ENCODE measurements around the gene WDPCP.
A peak's percentile ranks its signal among the peaks of the same experiment; 100 is the strongest.
"Not testable (repeated sequence)": the region's sequence is repeated elsewhere in the genome, so short reads cannot be mapped to it uniquely, and the experiment has no call there.

Gene WDPCP, protein sequence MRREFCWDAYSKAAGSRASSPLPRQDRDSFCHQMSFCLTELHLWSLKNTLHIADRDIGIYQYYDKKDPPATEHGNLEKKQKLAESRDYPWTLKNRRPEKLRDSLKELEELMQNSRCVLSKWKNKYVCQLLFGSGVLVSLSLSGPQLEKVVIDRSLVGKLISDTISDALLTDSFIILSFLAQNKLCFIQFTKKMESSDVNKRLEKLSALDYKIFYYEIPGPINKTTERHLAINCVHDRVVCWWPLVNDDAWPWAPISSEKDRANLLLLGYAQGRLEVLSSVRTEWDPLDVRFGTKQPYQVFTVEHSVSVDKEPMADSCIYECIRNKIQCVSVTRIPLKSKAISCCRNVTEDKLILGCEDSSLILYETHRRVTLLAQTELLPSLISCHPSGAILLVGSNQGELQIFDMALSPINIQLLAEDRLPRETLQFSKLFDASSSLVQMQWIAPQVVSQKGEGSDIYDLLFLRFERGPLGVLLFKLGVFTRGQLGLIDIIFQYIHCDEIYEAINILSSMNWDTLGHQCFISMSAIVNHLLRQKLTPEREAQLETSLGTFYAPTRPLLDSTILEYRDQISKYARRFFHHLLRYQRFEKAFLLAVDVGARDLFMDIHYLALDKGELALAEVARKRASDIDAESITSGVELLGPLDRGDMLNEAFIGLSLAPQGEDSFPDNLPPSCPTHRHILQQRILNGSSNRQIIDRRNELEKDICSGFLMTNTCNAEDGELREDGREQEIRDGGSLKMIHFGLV

DNA sequence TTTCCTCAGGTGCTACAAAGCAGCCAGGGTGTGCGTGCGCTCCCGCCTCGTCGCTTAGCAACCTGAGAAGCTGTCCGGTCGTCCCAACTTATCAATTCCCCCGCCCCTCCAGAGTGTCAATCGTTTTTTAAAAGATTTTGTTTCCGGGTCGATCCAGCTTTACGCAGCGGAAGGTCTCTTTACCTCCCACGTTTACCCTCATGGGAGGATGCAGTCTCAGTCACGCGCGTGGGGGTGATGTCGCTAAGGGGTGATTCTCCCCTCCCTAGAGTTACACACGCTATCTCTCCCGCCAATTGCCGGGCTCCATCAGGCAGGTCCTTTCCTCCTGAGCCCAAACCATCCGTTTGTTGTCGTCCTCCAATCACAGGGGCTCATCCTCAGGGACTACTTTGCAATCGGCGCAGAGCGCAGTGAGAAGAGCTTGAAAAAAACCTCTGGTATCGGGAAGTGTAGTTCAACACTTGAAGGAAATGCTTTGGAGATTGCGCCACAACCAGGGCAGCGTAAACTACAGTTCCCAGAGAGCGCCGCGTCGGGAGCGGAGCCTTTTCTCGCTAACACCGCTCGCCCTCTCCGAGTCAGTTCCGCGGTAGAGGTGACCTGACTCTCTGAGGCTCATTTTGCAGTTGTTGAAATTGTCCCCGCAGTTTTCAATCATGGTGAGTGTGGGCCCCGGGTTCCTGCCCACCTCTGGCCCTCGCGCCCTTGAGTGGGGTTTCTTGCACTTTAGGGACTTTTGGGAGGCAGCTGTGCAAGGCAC lies at the start of gene WDPCP, which contains the start of gene MDH1:
Gene WDPCP (minus strand): TSS at position 93 of the 763 bp plus-strand sequence. CDS start 206 bp downstream, outside the sequence.
Gene MDH1 (plus strand): TSS at position 579 of the 763 bp plus-strand sequence. CDS start 81 bp downstream, at position 660.
- Histone ChIP-seq H3K4me3 (ENCODE audit: low read depth in 1 of 2, low read length in 1 of 2) (peak within 1 kb of the TSS; percentile 76 to 96), H3K9me3 (no peaks in the 10 kb centered on the region), H3K27ac (peak within 1 kb of the TSS; percentile 85), H3K36me3 (no peaks in the 10 kb centered on the region), H3K27me3 (no peaks in the 10 kb centered on the region), H3K4me1 (ENCODE audit: control insufficient read depth in 1 of 2, insufficient read depth in 1 of 2, low read depth in 1 of 2, low read length in 1 of 2) (peaks cover 31 to 33% of the 10 kb centered on the region in 2 experiments)
- TF ChIP-seq CTCF (IDR thresholded peaks at IDR 0.05), result no peak

- Histone ChIP-seq H3K4me3 (ENCODE audit: low read depth in 1 of 2, low read length in 1 of 2) (no peak overlapping the region), H3K4me1 (ENCODE audit: control insufficient read depth in 1 of 2, insufficient read depth in 1 of 2, low read depth in 1 of 2, low read length in 1 of 2) (no peaks in the 10 kb centered on the region), H3K27me3 (no peaks in the 10 kb centered on the region), H3K9me3 (no peaks in the 10 kb centered on the region), H3K36me3 (no peaks in the 10 kb centered on the region), H3K27ac (no peak overlapping the region)
- no peak for TF ChIP-seq CTCF (IDR thresholded peaks at IDR 0.05)
Measured at GRCh38 chr2:63632382-63632781, 44.1 kb upstream of the WDPCP start.

DNA sequence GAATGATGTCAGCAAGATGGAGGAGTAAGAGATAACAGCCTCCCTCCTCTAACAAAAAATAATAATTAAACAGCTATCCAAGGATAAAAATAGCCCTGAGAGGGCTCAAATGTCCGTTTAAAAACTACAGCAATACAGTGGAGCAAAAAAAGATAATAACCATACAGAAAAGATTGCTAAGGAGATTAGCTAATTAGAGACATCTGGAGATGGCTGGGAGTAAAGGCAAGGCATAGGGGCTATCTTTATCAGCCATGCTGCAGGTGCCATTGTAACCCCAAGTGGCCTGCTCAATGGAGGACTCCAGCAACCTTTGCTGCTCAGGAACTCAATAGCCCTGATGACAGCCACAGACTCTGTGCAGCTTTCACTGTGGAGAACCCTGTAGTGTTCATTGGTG lies 43.2 kb upstream of the WDPCP start:
- no peak overlapping the region for H3K27ac ChIP-seq
- H3K4me1 ChIP-seq (ENCODE audit: control insufficient read depth in 1 of 2, insufficient read depth in 1 of 2, low read depth in 1 of 2, low read length in 1 of 2), result no peaks in the 10 kb centered on the region
- H3K36me3 ChIP-seq, result no peaks in the 10 kb centered on the region
- TF ChIP-seq CTCF (IDR thresholded peaks at IDR 0.05), result no peak
- no peaks in the 10 kb centered on the region for H3K27me3 ChIP-seq
- no peak overlapping the region for H3K4me3 ChIP-seq (ENCODE audit: low read depth in 1 of 2, low read length in 1 of 2)
- no peaks in the 10 kb centered on the region for H3K9me3 ChIP-seq

GRCh38 chr2:63628403-63628942 lies 40.2 kb upstream of the WDPCP start:
- TF ChIP-seq CTCF (IDR thresholded peaks at IDR 0.05), result no peak
- H3K27ac ChIP-seq, result no peak overlapping the region
- no peaks in the 10 kb centered on the region for H3K36me3 ChIP-seq
- no peak overlapping the region for H3K4me3 ChIP-seq (ENCODE audit: low read depth in 1 of 2, low read length in 1 of 2)
- H3K9me3 ChIP-seq, result no peaks in the 10 kb centered on the region
- H3K27me3 ChIP-seq, result no peaks in the 10 kb centered on the region
- no peaks in the 10 kb centered on the region for H3K4me1 ChIP-seq (ENCODE audit: control insufficient read depth in 1 of 2, insufficient read depth in 1 of 2, low read depth in 1 of 2, low read length in 1 of 2)

GRCh38 chr2:63627866-63628265 lies 39.6 kb upstream of the WDPCP start:
- no peak for TF ChIP-seq CTCF (IDR thresholded peaks at IDR 0.05)
- Histone ChIP-seq H3K27ac (no peak overlapping the region), H3K4me1 (ENCODE audit: control insufficient read depth in 1 of 2, insufficient read depth in 1 of 2, low read depth in 1 of 2, low read length in 1 of 2) (no peaks in the 10 kb centered on the region), H3K4me3 (ENCODE audit: low read depth in 1 of 2, low read length in 1 of 2) (no peak overlapping the region), H3K36me3 (no peaks in the 10 kb centered on the region), H3K9me3 (no peaks in the 10 kb centered on the region), H3K27me3 (no peaks in the 10 kb centered on the region)

- not testable (repeated sequence) for H3K36me3 ChIP-seq; H3K4me1 ChIP-seq (ENCODE audit: control insufficient read depth in 1 of 2, insufficient read depth in 1 of 2, low read depth in 1 of 2, low read length in 1 of 2); H3K27ac ChIP-seq; H3K9me3 ChIP-seq; H3K4me3 ChIP-seq (ENCODE audit: low read depth in 1 of 2, low read length in 1 of 2); H3K27me3 ChIP-seq
Measured at GRCh38 chr2:63623763-63624162, 35.5 kb upstream of the WDPCP start.
